GM19238 (cell line): ENCODE data around the gene MTX3.

ENCODE experiments used
- DNase-seq: peaks from one replicate; pipeline ENCODE4 v3.0.0; 2011; ENCODE audit warnings: low spot score; ENCODE audit not compliant: insufficient read length

The MTX3 gene

DNA sequence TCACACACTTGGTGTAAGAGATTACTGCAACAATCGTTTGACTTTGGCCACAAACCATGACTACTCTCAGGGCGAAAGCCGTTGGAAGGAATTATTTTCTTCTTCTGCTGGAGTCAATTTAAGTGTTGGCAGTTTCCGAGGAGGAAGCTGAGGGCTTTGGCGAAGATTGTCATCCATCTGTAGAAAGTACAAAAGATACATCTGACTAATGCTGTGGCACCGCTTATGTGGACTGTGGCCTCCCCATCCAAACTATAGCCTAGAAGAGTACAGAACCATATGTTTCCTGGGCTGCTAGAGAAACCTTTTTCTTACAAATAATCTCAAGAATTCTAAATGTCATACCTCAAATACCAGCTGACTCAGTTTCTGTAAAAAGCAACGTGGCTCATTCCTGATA lies 7.4 kb downstream of the MTX3 start:
- DNase-seq = no peak

DNA sequence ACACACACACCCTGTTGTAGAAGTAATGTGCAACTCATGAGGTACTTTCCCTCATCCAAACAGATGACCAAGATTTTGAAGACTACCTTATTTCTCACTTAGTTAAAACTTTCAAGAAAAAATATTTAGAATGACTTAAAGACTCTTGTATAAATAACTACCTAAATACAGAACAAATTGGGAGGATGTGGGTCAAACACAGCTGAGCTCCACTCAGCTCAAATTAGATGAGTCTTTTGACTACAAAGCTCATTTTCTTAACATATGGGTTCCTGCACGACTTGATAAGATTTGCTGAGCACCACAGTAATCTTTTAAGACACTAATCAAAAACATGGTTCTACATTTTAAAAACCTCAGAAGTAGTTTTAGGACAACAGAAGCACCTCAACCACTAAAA lies 8.9 kb downstream of the MTX3 start:
- DNase-seq = no peak

DNA sequence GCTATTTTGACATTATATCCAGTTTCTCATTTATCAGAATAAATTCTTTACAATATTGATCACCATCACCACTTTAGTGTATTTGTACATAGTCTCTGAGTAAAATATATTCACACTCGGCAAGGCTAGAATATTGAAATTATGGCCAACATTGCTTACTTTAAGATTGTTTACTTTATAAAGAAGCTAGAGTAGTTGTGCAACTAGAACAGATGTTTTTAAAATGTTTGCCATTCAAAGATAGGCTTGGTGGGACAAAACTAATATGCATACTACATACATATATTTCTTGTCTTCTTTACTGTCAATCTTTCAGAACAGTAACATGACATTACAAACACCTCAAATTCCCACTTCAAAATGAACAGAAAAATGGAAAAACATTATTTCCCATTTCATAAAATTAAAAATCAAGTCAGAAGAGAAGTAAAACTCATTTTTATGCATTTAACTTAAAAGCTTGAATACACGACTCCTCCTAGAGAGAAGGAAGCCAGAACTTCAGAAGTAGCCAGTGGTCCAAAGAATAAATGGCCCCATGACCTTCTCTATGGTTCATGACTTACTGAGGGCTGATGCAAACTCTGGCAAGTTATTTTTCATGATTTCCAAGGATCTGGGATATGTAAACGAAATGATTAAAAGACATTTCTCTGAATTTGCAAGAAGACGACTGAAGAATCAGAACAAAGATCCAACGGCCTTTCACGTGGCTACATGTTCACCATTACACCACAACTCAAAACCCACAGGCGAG lies 14.1 kb downstream of the MTX3 start:
- no peak for DNase-seq

DNA sequence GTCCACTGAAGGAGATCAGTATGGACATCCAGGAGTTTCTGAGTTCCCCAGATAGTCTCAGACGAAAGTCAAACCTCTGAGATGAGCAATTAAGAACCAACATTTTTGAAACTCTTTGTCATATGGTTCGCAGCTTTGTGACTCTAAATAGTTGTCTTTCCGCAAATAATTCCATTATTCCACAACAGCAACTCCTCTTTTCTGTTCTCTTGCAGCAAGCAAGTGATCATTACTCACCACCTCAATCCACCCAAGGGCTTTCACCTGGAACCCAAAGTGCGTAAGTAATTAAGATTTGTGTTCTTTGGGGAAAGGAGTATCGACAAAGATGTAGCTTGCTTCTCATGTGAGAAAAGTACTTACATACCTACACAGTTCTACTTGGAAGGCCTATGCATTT lies 15.6 kb downstream of the MTX3 start:
- DNase-seq = no peak

DNA sequence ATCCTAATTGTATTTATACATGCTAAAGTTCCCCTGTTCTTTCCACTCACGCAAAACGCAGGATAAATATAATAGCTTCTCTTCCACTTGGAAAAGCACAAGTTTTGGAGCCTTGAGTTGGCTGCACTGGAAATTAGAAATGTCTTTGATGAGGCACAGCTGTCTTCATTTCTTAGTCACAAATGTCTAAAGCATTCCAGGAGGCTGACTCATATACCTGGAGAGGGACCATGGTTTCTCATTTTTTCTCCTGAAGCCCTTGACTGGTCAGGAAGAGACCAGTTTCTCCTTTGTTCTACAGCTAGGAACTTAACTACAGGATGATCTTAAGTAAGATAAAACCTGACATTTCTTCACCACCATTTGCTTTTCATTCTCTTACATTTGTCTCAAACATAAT lies 16.2 kb downstream of the MTX3 start:
- DNase-seq = no peak

DNA sequence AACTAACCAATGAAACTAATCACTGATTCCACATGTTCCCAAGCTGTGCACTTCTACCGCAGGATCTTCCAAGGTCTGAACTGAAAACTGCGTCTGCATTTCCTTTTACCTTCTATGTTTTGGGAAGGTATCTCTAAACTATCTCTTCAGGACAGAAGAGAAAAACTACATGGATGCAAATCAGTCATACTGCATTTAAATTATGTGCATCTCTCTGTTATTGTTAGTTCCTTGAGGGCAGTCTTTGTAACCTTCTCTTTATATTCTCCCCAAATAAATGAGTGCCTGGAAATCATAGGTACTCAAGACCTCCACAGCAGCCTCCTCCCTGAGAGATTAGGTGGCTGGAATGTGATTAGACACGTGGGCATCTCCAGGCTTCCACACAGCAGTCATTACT lies 17.1 kb downstream of the MTX3 start:
- no peak for DNase-seq

DNA sequence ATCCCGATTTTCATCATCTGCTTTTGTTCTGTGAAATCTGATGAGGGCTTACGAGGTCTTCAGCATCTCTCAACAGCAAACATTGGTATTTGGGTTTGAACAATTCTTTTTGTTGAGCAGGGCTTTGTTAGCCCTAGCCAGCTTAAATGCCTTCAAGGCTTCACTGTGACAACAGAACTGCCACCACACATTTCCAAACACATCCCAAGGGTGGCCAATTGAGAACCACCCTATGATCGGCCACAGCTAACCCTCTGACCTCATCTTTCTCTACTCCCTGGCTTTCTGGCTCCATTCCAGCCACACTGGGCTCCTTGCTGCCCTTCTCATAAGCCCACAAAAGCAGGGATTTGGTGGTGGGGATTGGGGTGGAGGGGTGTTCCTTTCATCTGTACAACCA lies 17.6 kb downstream of the MTX3 start:
- no peak for DNase-seq

DNA sequence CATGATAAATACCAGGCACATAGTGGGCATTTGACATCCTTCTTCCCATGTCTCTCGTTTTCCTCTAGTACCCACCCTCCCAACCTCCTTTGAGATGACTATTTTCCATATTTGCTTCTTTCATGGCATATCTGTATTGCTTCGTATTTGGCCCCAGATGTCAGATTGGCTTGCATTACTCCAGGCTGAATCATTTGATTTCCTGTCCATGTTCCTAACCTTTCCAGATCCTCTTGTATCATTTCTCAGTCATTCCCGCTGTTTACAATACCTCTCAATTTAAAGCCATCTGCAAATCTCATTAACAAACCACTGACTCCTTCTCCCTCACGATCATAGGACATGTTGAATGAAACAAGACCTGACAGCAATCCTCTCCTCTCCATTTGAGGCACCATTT lies 19.9 kb downstream of the MTX3 start:
- DNase-seq = no peak

DNA sequence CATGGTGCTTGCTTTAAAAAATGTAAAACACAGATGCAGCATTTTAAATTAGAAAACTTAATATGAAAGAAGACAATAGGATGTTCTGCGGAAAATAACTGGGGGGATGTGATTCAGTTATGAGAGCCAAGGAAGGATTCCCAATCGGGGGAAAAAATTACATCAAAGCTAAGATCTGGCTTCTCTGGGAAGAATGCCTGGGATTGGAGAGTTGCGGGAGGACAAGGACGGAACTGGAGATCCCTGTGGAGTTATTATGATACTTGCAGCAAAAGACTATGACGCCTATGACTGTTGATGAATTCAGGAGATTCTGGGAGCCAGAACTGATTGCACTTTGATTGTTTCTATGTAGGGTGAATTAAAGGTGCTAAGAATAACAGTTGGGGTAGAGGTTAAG lies 24.6 kb downstream of the MTX3 start:
- DNase-seq = no peak

DNA sequence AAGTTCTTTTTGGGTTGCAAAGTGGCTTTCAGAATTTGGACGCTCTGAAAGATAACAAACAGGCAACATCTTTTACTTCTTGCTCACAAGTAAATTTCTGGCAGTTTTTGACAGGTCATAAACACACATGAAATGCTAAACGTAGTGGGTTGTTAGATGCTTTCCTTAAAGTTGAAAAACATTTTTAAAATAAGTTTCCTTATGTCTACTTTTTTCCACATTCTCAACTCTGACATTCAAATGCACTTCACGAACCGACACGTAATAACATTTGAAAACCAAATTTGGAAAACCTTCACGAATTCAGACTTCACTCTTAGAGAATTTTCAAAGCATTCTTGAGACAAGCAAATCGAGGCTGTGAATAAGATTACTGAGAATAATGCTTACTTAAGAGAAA lies 26.9 kb downstream of the MTX3 start:
- DNase-seq = no peak

DNA sequence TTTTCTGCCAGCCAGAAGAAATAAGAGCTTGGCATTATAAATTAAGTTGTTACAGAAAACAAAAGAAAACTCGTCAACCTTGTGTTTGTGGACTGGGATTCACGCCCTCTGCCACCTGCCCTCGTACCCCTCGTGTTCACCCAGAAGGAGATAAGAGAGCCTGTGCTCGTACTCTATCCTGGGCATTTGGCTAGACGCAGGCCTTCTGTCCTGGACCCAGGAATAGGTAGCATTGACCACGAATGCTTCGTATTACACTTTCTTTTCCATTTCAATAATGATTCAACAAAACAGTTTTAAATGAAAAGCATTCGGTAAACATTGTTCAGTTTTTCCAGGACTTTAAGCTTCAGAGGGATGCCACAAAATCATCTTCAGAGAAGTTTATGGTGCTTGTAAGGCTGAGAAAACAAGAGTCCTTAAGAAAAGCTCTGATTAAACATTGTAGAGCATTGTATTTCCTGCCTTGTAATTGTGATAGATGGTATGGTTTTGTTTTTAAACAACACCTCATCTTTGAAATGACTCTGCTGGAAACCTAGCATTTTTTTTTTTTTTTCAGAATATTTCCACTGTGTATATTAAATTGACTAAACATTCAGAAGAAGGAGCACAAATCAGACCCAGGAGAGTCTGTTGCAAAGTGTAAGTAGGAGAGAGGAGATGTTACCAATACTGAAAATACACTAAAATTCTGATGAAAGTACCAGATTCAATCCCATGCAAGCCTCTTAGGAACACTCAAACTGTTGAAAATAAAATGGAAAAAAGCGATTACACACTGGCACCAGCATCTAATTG lies 27.6 kb downstream of the MTX3 start:
- DNase-seq = no peak

DNA sequence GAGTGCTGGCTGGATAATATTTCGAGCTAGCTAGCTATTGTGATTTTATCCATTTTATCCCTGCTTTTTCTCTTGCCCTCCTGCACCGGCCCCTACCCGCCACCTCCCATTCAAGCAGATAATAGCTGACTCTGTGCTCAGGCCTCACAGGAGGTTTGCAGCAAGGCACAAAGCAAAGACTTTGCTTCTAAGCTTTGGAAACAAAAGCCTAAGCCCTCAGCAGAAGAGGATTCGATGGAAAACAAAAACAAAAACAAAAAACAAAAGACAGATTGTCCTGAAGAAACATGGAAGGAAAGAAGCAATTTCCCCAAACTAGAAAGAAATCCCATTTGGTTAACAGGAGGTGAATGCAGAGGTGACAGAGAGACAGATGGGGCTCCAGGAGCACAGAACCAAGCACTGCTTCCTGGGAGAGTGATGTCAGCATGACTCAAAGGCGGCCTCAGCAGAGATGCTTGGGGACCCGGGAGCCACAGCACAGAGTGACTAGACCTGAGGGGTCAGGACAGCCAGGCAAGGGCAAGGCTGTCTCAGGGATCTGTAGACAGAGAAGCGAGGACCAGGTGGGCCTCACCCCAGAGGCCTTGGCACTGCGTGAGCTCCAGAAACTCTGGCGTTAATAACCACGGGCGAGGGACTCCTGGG lies 28.4 kb downstream of the MTX3 start:
- no peak for DNase-seq

DNA sequence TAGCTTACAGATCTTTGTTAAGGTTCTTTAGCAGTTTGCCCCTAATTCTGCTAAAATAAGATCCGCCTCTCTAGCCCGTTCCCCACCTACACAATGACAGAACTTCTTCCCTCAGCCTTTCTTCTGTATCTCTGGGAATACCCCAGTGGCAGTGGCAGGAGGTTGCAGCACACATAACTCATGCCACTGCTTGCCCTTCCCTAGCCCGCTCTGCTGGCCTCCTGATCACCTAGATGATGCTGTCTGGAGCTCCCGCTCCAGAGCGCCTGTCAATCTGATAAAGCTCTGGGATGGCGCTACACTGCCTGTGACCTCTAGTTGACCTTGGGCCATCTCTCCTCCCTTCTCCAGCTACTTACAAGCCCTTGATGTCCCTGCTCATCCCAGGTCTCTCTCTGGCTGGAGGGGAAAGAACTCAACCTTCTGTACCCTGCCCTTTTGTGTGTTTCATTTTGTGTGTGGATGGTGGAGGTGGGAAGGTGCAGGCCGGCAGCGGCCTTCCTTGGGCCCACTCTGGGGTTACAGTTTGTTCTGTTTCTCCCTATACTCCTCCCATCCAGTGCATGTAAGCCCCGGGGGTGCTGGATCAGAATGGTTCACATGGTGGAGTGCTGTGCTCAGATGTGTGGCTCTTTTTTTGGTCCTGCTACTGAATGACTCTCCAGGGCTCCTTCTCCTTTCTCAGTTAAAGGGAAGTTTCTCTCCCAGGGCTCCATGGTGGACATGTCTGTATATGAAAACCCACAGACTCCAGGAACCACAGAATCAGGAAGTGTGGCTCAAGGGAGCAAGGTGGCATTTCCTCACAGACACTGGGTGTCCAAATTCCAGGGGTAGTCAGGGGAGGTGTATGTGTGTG lies 29.1 kb downstream of the MTX3 start:
- no peak for DNase-seq

DNA sequence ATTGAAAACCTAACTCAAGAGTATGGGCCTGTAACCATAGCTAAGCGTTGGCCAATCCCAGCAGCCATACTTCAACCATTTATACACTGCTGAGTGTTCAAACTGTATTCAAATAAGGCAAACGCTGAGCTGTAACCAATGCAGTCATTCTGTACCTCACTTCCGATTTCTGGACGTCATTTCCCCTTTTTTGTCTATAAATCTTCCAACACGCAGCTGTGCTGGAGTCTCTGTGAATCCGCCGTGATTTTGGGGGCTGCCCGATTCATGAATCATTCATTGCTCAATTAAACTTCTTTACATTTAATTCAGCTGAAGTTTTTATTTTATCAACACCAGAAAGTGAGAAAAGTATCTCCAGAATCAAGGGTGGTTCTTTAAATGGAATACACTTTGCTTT lies 31.7 kb downstream of the MTX3 start:
- no peak for DNase-seq

DNA sequence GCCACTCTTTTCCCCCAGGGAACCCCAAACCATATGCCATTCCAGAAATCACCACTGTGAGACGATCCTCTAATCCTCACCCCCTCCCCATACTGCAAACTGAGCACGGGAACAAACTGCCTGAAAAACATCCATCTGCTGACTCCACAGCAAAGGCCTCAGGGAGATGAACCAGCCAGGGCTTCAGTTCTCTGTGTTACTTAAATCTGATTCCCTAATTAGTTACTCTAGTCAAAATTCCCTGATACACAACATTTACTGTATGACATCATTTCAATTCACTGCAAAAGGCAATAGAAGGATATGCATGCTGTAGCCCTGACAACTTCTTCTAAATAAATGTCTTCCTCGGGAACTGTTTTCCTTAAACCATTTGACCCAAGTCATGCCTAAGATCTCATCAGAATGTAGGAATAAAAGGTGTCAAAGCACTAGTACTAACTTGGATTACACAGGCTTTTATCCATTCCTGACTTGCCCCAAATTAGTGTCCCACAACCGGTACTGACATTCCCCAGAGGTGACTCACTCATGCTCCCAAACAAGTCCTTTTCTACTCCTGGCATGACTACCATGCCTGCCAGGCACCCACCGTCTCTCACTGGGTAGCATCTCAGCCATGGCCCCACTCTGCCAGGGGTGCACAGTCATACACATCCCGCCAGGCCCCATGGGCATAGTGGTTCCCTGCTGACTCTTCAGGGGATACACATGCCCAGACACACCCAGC lies 35.0 kb downstream of the MTX3 start:
- DNase-seq = no peak

DNA sequence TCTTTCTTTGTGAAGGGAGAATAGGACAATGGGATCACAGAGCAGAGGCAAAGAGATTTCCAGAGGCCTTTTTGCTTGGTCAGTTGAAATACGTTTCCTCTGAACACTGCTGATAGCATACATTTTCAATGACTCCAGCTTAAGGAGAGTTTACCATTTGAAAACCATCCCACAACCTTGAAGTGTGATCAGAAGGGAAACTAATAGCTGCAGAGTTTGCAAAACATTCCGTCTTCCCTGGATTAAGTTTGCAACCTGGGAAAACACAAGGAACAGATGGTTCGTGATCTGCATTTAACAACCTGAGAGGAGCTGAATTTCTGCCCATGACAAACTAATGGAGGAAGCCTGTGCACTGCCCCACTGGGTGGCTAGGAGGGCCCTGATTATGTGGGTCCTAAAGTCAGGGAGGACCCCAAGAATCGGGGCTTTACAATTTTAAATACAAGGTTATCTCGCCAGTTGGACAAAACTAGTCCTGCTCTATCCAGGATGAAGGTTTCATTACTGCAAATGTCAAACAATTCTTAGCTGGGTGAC lies 35.6 kb downstream of the MTX3 start:
- no peak for DNase-seq

DNA sequence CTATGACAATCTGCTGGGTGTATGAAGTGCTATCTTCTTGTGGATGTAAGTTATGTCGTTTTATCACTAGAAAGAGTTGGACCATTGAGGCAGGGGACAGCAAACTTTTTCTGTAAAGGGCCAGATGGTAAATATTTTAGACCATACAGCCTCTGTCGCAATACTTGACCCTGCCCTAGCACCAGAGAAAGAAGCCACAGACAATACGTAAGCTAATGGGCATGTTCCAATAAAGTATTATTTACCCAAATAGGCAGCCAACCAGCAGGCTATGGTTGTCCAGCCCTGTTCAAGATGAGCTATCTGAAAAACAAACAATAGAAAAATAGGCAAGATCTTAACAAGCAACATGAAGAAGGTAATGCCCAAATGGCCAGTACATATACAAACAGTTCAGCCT lies 36.4 kb downstream of the MTX3 start:
- DNase-seq = no peak

DNA sequence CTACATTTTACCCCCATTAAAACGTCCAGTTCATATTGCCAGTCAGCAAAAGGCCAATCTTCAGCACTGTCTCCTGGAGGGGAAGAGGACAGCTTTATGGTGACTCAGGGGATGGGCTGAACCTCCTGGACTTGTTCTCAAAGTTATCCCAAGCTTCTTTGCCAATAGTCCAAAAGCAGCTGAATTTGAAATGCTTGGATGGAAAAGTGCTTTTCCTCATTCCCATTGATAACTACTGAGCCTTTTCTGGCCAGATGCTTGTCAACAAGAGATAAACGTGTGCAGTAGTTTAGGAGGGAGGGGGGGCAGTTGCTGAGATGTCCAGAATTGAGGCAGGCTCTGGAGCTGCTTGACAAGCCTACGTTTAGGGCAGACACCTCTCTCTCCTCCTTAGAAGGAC lies 43.5 kb downstream of the MTX3 start:
- DNase-seq = no peak

DNA sequence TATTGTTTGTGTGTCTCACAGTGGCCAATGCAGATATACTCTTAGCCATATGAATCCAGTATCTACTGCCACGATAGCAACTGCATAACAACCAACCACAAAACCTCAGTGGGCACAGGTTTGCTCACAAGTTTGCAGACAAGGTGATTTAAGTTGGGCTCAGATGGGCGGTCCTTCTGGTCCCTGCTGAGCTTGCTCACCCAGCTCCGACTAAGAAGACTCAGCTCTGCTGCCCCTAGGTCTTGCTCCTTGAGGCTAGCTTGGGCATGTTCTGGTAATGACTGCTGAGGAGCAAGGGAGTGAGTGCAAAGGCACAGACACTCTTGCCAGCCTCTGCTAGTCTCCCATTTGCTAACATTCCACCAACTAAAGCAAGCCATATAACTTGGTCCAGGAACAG lies 52.6 kb downstream of the MTX3 start:
- DNase-seq = no peak

DNA sequence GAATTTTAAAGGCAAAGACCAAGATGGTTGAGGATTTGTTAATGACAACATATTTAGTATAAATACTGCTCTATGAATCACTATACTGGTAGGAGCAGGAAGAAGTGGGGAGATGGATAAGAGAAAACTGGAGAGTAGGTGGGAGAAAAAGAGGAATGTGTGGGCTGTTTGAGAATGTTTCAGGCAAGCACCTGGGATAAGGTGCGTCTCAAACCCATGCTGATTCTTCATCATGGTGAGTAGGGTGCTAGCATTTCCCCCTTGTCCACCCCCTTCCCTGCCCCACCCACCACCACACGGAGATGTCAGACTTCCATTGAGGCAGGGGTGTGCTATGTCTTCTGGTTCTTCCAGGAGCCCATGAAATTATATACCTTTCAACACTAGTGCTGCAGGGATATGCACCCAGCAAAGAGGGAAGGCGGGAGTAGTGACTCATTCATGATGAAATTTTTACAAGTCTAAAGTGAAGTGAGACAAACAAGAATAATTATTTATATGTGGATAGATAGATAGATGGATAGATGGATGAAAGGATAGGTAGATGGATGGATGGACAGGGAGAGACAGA lies 54.3 kb downstream of the MTX3 start:
- DNase-seq = no peak
